Kidney epithelial cell (primary cell): ENCODE results near the gene ST3GAL2. TPM values are rescaled to one million over a fixed set of nuclear protein-coding genes. Genes with fewer than 3 reads are reported as not detected.
"Not testable (repeated sequence)": the region's sequence is repeated elsewhere in the genome, so short reads cannot be mapped to it uniquely, and the experiment has no call there.

ENCODE experiments used
- DNase-seq: peaks from one replicate; pipeline ENCODE4 v3.0.0-alpha.2; 2010; ENCODE audit warnings: low read depth
- H3K27me3 ChIP-seq: 2 replicates; pipeline ENCODE4 v1.6.0; 2011; ENCODE audit warnings: low read length; ENCODE audit not compliant: control insufficient read depth, insufficient read depth
- H3K36me3 ChIP-seq: 2 replicates; pipeline ENCODE4 v1.5.1; 2011; ENCODE audit warnings: low read length; ENCODE audit not compliant: control insufficient read depth, insufficient read depth
- H3K4me3 ChIP-seq: 2 replicates; pipeline ENCODE4 v1.5.1; 2011; ENCODE audit warnings: low read depth, mild to moderate bottlenecking, control low read depth, low read length
- CTCF ChIP-seq: IDR thresholded peaks from 2 replicates; pipeline ENCODE4 v1.5.1; 2011; ENCODE audit warnings: mild to moderate bottlenecking, moderate library complexity, low read length, control low read depth, inconsistent platforms; ENCODE audit not compliant: insufficient read depth, poor library complexity, severe bottlenecking
- total RNA-seq: library from RNA; depleted of rRNA; stranded (reverse); fragments of >200 nt; gene quantifications from 2 replicates; pipeline ENCODE4 v1.2.3, GENCODE V29; 2015

ST3GAL2 gene
- total RNA-seq, 1 donor from 2014 or later = 22.6 TPM

GRCh38 chr16:70341600-70341999, 97.3 kb downstream of the ST3GAL2 start:
- no peak for DNase-seq
- H3K36me3 ChIP-seq = no peaks in the 10 kb centered on the region
- TF ChIP-seq CTCF = no peak
- no peak overlapping the region for H3K4me3 ChIP-seq
- H3K27me3 ChIP-seq = no peaks in the 10 kb centered on the region

GRCh38 chr16:70337814-70338213, 101.1 kb downstream of the ST3GAL2 start:
- no peak overlapping the region for H3K4me3 ChIP-seq
- DNase-seq = no peak
- H3K27me3 ChIP-seq = no peaks in the 10 kb centered on the region
- no peak for TF ChIP-seq CTCF
- H3K36me3 ChIP-seq = peaks cover 2% of the 10 kb centered on the region

- H3K4me3 ChIP-seq, H3K27me3 ChIP-seq, H3K36me3 ChIP-seq, DNase-seq: not testable (repeated sequence)
Observed at GRCh38 chr16:70332728-70333127, 106.2 kb downstream of the ST3GAL2 start.

- no peaks in the 10 kb centered on the region for H3K27me3 ChIP-seq
- DNase-seq = no peak
- TF ChIP-seq CTCF = peak; percentile 60
- no peak overlapping the region for H3K4me3 ChIP-seq
- H3K36me3 ChIP-seq = peaks cover 2% of the 10 kb centered on the region
Observed at GRCh38 chr16:70331588-70332358, 107.1 kb downstream of the ST3GAL2 start.

- H3K27me3 ChIP-seq = no peaks in the 10 kb centered on the region
- DNase-seq = no peak
- no peak for TF ChIP-seq CTCF
- peaks cover 2% of the 10 kb centered on the region for H3K36me3 ChIP-seq
- H3K4me3 ChIP-seq = no peak overlapping the region
Observed at GRCh38 chr16:70331091-70331490, 107.8 kb downstream of the ST3GAL2 start.

Other genes with a start within 250 kb of the ST3GAL2 start
- 42.7 and 44.1 TPM in 2 replicates for gene EXOSC6, start 187.2 kb downstream of the ST3GAL2 start, total RNA-seq
- gene AARS1, start 149.6 kb downstream of the ST3GAL2 start, total RNA-seq = 185 and 197 TPM in 2 replicates
- gene DDX19B, start 139.9 kb downstream of the ST3GAL2 start, total RNA-seq = 41.8 and 49.0 TPM in 2 replicates
- gene DDX19A, start 92.2 kb downstream of the ST3GAL2 start, total RNA-seq = 41.1 and 41.3 TPM in 2 replicates
- 19.9 and 23.2 TPM in 2 replicates for gene FCSK, start 15.5 kb upstream of the ST3GAL2 start, total RNA-seq
- gene COG4, start 84.5 kb upstream of the ST3GAL2 start, total RNA-seq = 37.7 and 46.4 TPM in 2 replicates
- gene SF3B3, start 84.7 kb upstream of the ST3GAL2 start, total RNA-seq = 103 and 140 TPM in 2 replicates
- gene IL34, start 207.5 kb upstream of the ST3GAL2 start, total RNA-seq = 0.25 and 0.82 TPM in 2 replicates
- 19.8 and 21.6 TPM in 2 replicates for gene MTSS2, start 247.0 kb upstream of the ST3GAL2 start, total RNA-seq